ENCODE data around the gene BAIAP3. TPM values are rescaled to one million over a fixed set of nuclear protein-coding genes. Genes with fewer than 3 reads are reported as not detected.
"Not testable (repeated sequence)": the region's sequence is repeated elsewhere in the genome, so short reads cannot be mapped to it uniquely, and the experiment has no call there.

Gene BAIAP3
- total and polyA plus RNA-seq, 4 donors, result 4.5 to 46.6 (median 11.9) TPM

DNA sequence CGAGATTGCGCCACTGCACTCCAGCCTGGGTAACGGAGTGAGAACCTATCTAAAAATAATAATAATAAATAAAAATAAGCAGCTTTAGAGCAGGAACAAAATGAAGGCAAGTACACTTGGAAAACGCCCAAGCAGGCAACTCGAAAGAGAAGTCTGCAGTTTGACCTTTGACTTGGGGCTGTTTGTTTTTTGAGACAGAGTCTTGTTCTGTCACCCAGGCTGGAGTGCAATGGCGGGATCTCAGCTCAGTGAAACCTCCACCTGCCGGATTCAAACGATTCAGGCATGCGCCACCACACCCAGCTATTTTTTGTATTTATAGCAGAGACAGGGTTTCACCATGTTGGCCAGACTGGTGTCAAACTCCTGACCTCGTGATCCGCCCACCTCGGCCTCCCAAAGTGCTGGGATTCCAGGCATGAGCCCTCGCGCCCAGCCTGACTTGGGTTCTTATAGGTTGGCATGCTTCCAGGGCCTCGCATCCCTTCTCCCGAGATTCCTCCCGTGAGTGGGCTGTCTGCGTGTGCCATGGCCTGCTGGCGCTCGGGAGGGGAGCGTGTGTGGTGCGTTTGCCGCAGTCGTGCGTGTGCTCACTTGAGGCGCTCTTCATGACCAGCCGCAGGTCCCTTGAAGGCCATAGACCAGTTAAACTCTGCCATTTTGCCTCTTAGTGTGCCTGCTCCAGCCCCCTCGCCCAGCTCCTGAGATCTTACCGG lies 42.4 kb upstream of the BAIAP3 start:
- 54 to 67% methylated on average over 29 of the region's 29 CpGs for WGBS, 2 donors
- H3K9me3 ChIP-seq (ENCODE audit: control insufficient read depth in 4 of 4, insufficient read depth in 3 of 4, low read length in 3 of 4), result peaks cover 0 to 6% (median 0%) of the 10 kb centered on the region in 4 donors
- no peak for ATAC-seq (ENCODE audit: insufficient read depth, low FRiP score)
- no peaks in the 10 kb centered on the region for H3K36me3 ChIP-seq (ENCODE audit: control insufficient read depth in 4 of 4, insufficient read depth in 4 of 4, low read length in 4 of 4)
- H3K4me1 ChIP-seq (ENCODE audit: control insufficient read depth in 5 of 5, insufficient read depth in 5 of 5, low read length in 5 of 5), result peaks cover 0 to 2% (median 0%) of the 10 kb centered on the region in 5 donors
- no peak overlapping the region for H3K9ac ChIP-seq (ENCODE audit: insufficient read depth in 1 of 2, low read length in 2 of 2)
- H3K4me3 ChIP-seq, result no peak overlapping the region
- no peak overlapping the region for H3K27ac ChIP-seq (ENCODE audit: low read depth in 1 of 2, low read length in 1 of 2)
- TF ChIP-seq, protein P1, sequence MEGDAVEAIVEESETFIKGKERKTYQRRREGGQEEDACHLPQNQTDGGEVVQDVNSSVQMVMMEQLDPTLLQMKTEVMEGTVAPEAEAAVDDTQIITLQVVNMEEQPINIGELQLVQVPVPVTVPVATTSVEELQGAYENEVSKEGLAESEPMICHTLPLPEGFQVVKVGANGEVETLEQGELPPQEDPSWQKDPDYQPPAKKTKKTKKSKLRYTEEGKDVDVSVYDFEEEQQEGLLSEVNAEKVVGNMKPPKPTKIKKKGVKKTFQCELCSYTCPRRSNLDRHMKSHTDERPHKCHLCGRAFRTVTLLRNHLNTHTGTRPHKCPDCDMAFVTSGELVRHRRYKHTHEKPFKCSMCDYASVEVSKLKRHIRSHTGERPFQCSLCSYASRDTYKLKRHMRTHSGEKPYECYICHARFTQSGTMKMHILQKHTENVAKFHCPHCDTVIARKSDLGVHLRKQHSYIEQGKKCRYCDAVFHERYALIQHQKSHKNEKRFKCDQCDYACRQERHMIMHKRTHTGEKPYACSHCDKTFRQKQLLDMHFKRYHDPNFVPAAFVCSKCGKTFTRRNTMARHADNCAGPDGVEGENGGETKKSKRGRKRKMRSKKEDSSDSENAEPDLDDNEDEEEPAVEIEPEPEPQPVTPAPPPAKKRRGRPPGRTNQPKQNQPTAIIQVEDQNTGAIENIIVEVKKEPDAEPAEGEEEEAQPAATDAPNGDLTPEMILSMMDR (IDR thresholded peaks at IDR 0.05; ENCODE audit: control extremely low read depth, extremely low read depth), result no peak
- peaks cover 5 to 38% (median 21%) of the 10 kb centered on the region in 3 donors for H3K27me3 ChIP-seq (ENCODE audit: control insufficient read depth in 3 of 3, insufficient read depth in 3 of 3, low read length in 2 of 3)
- no peak for DNase-seq

- Histone ChIP-seq H3K4me1 (ENCODE audit: control insufficient read depth in 5 of 5, insufficient read depth in 5 of 5, low read length in 5 of 5) (peaks cover 0 to 2% (median 0%) of the 10 kb centered on the region in 5 donors), H3K36me3 (ENCODE audit: control insufficient read depth in 4 of 4, insufficient read depth in 4 of 4, low read length in 4 of 4) (no peaks in the 10 kb centered on the region), H3K9me3 (ENCODE audit: control insufficient read depth in 4 of 4, insufficient read depth in 3 of 4, low read length in 3 of 4) (peaks cover 0 to 6% (median 0%) of the 10 kb centered on the region in 4 donors), H3K27ac (ENCODE audit: low read depth in 1 of 2, low read length in 1 of 2) (no peak overlapping the region), H3K27me3 (ENCODE audit: control insufficient read depth in 3 of 3, insufficient read depth in 3 of 3, low read length in 2 of 3) (peaks cover 3 to 37% (median 21%) of the 10 kb centered on the region in 3 donors), H3K9ac (ENCODE audit: insufficient read depth in 1 of 2, low read length in 2 of 2) (no peak overlapping the region), H3K4me3 (no peak overlapping the region)
- WGBS, 2 donors, result 51 to 53% methylated on average over 15 to 17 of the region's 17 CpGs
- TF ChIP-seq, protein P1 (IDR thresholded peaks at IDR 0.05; ENCODE audit: control extremely low read depth, extremely low read depth), result no peak
- DNase-seq (no peak), ATAC-seq (ENCODE audit: insufficient read depth, low FRiP score) (no peak)
Measured at GRCh38 chr16:1291576-1291974, 41.9 kb upstream of the BAIAP3 start.

DNA sequence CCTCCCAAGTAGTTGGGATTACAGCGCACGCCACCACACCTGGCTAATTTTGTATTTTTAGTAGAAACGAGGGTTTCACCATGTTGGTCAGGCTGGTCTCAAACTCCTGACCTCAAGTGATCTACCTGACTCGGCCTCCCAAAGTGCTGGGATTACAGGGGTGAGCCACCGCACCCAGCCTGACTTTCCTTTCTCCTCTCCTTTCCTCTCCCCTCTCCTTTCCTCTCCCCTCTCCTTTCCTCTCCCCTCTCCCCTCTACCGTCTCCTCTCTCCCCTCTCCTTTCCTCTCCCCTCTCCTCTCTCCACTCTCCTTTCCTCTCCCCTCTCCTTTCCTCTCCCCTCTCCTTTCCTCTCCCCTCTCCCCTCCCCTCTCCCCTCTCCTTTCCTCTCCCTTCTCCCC lies 41.2 kb upstream of the BAIAP3 start:
- peaks cover 0 to 33% (median 21%) of the 10 kb centered on the region in 3 donors for H3K27me3 ChIP-seq (ENCODE audit: control insufficient read depth in 3 of 3, insufficient read depth in 3 of 3, low read length in 2 of 3)
- not testable (repeated sequence) for H3K27ac ChIP-seq (ENCODE audit: low read depth in 1 of 2, low read length in 1 of 2); H3K9me3 ChIP-seq (ENCODE audit: control insufficient read depth in 4 of 4, insufficient read depth in 3 of 4, low read length in 3 of 4); H3K4me3 ChIP-seq; DNase-seq; H3K9ac ChIP-seq (ENCODE audit: insufficient read depth in 1 of 2, low read length in 2 of 2); H3K36me3 ChIP-seq (ENCODE audit: control insufficient read depth in 4 of 4, insufficient read depth in 4 of 4, low read length in 4 of 4); ATAC-seq (ENCODE audit: insufficient read depth, low FRiP score); H3K4me1 ChIP-seq (ENCODE audit: control insufficient read depth in 5 of 5, insufficient read depth in 5 of 5, low read length in 5 of 5)
- 70 to 75% methylated on average over 6 of the region's 6 CpGs for WGBS, 2 donors

DNA sequence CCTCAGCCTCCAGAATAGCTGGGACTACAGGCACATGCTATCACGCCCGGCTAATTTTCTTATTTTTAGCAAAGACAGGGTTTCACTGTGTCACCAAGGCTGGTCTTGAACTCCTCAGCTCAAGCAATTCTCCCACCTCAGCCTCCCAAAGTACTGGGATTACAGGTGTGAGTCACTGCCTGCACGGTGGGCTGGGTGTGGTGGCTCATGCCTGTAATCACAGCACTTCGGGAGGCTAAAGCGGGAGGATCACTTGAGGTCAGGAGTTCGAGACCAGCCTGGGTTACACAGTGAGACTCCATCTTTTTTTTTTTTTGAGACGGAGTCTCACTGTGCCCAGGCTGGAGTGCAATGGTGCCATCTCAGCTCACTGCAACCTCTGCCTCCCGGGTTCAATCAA lies 40.6 kb upstream of the BAIAP3 start:
- not testable (repeated sequence) for DNase-seq; ATAC-seq (ENCODE audit: insufficient read depth, low FRiP score); H3K4me1 ChIP-seq (ENCODE audit: control insufficient read depth in 5 of 5, insufficient read depth in 5 of 5, low read length in 5 of 5); H3K9me3 ChIP-seq (ENCODE audit: control insufficient read depth in 4 of 4, insufficient read depth in 3 of 4, low read length in 3 of 4); H3K27ac ChIP-seq (ENCODE audit: low read depth in 1 of 2, low read length in 1 of 2); H3K4me3 ChIP-seq; H3K9ac ChIP-seq (ENCODE audit: insufficient read depth in 1 of 2, low read length in 2 of 2); H3K36me3 ChIP-seq (ENCODE audit: control insufficient read depth in 4 of 4, insufficient read depth in 4 of 4, low read length in 4 of 4)
- H3K27me3 ChIP-seq (ENCODE audit: control insufficient read depth in 3 of 3, insufficient read depth in 3 of 3, low read length in 2 of 3), result peaks cover 0 to 30% (median 16%) of the 10 kb centered on the region in 3 donors
- WGBS, 2 donors, result 81 to 88% methylated on average over 8 of the region's 8 CpGs
